HS-5 (cell line): ENCODE data around the gene TLE6.
"Not testable (repeated sequence)": the region's sequence is repeated elsewhere in the genome, so short reads cannot be mapped to it uniquely, and the experiment has no call there.

Source experiments
- DNase-seq: peaks from one replicate; pipeline ENCODE4 v3.0.0-alpha.2; 2012; ENCODE audit warnings: low read depth

TLE6 gene

DNA sequence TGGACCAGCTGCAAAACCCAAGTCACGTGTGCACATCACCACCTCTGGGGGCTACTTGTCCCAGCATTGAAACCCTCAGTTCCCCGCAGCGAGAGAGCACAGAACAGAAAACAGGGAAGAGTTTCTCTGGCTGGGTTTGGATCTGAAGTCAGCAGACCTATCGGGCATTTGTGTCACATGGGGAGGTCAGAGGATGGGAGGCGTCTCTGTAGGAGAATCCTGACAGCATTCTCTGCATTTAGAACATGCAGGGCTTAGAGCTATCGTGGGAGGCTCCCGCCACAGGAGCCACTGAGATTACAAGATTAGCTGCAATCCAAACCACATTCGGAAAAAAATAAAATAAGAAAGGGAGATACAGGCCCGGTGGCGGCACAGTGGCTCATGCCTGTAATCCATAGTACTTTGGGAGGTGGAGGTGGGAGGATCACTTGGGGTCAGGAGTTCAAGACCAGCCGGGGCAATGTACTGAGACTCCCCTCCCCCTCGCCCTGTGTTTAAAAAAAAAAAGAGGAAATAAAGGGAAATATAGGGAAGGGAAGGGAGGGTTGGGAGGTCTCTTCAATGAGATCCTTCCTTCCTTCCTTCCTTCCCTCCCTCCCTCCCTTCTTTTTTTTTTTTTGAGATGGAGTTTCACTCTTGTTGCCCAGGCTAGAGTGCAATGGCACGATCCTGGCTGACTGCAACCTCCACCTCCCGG is 2.9 kb upstream of the TLE6 start:
- no peak for DNase-seq

- no peak for DNase-seq
Observed at GRCh38 chr19:2976609-2977000, 759 bp upstream of the TLE6 start.

DNA sequence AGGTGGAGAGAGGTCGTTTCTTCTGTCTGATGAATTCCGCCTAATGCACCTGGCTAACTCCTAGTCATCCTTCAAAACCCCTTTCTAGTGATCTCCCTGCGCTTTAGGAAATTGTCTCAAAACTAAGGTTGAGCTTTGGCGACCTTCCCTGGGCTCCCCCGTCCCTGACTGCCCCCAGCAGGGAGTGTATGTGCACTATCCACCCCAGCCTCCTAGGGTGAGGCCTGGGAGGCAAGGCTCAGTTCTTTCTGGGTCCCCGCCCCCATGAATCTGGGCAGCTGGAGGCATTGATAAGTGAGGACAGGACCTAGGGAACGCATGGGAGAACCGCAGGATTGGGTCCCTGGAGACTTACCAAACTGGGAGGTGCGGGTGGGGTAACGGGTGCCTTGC is 378 bp downstream of the TLE6 start:
- DNase-seq: no peak

- DNase-seq: no peak
Observed at GRCh38 chr19:2978166-2978767, 903 bp downstream of the TLE6 start.

GRCh38 chr19:2978772-2979171 is 1.4 kb downstream of the TLE6 start:
- DNase-seq: no peak

DNA sequence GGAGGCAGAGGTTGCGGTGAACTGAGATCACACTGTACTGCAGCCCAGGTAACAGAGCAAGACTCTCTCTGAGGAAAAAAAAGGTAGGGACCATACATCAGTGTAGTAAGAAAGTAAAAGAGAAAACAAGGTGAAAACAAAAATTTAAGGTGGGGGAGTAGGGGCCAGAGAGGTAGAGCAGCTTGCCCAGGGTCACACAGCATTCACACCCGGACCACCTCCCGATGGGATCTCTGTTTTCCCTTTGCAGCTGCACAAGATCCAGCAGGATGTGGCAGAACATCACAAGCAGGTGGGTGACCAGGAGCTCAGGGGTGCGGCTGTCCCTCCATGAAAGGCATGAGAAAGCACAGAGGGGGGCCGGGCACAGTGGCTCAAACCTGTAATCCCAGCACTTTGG is 4.5 kb downstream of the TLE6 start:
- no peak for DNase-seq

DNA sequence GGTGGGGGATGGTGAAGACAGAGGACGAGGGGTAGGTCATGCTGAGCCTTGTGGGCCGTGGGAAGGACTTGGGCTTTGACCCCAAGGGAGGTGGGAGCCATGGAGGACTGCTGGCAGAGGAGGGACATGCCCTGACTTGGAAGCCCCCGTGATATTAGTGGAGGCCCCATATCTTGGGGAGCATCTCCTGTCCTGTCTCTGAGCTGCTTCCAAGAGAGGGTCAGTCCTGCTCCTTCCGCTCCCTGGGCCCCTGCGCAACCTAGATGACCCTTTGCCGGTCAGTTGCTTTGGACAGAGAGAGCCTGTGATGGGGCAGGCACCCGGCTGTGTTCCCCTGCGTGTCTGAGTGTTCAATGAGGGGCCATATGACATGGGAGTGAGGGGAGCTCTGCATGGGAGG is 5.2 kb downstream of the TLE6 start:
- DNase-seq: no peak

GRCh38 chr19:2982983-2983350 is 5.6 kb downstream of the TLE6 start:
- no peak for DNase-seq

DNA sequence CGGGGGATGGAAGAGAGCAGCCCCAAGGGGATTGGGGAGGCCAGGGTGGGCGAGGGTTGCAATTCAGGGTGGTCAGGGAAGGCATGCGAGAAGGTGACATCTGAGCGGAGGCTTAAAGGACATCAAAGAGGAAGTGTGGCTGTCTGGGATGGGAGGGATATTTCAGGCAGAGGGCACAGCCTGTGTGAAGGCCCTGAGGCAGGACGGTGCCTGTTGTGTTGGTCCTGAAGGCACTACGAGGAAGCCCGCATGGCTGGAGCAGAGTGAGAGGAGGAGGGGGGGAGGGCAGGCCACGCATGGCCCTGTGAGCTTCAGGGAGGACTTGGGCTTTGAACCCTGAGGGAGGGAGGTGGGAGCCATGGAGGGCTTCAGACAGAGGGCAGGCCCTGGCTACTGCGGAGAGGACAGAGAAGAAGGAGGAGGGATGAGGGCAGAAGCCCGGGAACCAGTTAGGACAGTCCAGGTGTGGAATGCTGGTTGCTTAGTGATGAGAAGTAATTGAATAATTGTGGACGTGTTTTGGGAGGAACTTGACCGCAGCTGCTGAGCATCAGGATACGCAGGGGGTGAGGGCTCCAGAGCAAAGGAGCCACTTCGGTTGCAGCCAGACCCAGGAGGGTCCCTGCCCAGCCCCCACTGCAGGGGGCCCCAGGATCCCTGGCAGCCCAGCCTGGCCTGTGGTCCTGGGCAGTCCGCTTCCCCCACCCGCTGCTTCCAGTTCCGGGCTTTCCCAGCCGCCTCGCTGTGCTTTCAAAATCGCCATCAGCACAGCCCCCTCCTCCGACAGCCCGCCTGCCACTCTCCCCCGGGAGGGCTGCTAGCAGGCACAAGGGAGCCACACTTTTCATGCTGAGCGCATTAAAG is 6.2 kb downstream of the TLE6 start:
- DNase-seq: no peak

DNA sequence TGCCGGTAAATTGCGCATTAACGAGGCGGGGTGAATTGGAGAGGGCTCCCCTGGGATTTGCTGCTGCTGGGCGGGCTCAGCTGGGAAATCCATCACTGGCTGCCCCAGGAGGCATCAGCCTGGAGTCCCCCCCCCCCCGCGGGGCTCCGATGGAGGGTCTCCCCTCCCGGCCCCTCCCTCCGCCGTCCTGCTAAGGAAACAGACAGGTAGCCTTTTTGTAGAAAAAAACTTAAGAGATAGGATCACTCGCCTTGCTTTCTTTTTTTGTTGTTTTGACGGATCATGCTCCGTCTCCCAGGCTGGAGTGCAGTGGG is 6.8 kb downstream of the TLE6 start:
- DNase-seq: no peak

GRCh38 chr19:2986951-2987524 is 9.7 kb downstream of the TLE6 start:
- DNase-seq: no peak

DNA sequence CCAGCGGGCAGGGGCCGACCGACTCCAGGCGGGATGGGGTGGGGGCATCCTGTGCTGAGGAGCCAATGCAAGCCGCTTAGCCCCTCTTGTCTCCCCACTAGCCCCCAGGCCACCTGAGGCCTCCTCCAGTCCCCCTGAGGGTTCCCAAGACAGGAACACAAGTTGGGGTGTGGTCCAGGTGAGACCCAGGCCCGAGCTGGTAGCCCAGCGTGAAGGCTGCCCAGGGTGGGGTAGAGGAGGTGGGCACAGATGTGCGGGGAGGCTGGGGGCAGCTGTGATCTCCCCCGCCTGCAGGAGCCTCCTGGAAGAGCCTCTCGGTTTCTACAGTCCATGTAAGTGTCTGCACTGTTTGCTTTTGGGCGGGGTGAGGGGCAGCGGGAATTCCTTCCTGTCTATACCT is 10.4 kb downstream of the TLE6 start:
- DNase-seq: no peak

DNA sequence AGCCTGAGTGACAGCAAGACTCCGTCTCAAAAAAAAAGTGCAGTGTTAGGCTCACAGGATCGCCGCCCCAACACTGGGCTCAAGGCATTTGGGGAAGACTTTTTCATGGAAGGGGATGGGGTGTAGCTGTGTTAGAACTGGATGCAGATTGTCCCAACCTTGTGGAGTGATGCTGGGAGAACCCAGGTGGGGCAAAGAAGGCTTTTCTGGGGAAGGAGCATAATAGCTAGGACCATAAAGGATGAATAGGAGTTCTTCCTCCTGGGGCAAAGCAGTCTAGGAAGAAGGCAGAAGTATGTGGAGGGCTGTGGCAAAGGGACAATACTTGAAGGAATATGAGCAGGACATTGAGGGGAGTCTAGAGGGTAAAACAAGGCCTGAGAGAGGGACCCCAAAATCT is 11.2 kb downstream of the TLE6 start:
- no peak for DNase-seq

GRCh38 chr19:2989236-2989946 is 12.0 kb downstream of the TLE6 start:
- DNase-seq: no peak

GRCh38 chr19:2992333-2992732 is 15.0 kb downstream of the TLE6 start:
- DNase-seq: not testable (repeated sequence)

GRCh38 chr19:2992958-2993357 is 15.6 kb downstream of the TLE6 start:
- no peak for DNase-seq

DNA sequence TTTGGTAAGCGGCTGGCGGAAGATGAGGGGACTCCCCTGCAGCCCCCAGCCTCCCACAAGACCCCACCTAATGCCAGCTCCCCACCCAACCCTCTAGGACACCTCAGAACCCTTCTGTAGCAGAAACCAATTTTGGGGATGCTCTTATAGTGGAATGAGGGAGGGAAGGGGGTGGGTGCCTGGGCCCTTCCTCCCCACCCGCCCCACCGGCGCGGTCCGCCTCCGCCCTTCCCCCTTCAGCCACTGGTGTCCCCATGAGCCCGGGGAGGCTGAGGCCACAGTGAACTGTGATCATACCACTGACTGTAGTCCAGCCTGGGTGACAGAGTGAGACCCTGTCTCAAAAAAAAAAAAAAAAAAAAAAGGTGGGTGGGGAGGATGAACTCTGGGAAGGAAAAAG is 16.2 kb downstream of the TLE6 start:
- no peak for DNase-seq

- DNase-seq: no peak
Observed at GRCh38 chr19:2994588-2995131, 17.3 kb downstream of the TLE6 start.

GRCh38 chr19:2997720-2998119 is 20.4 kb downstream of the TLE6 start:
- no peak for DNase-seq

DNA sequence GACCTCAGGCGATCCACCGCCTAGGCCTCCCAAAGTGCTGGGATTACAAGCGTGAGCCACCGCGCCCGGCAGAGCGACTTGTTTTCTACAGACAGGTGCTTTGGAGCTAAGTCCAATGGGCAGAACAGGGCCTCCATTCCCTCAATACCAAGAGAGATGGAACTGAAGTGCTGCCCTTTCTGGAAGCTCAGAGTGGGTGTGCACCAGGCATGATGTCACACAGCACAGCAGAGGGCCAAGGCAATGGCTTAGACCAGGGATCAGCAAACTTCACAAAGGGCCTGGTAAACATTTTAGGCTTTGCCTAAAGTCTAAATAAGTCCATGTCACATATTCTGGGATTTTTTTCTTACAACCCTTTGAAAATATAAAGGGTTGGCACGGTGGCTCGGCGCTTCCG is 21.3 kb downstream of the TLE6 start:
- no peak for DNase-seq

- no peak for DNase-seq
Observed at GRCh38 chr19:3001235-3001800, 24.0 kb downstream of the TLE6 start.

- DNase-seq: no peak
Observed at GRCh38 chr19:3003046-3003445, 25.7 kb downstream of the TLE6 start.
